Fibroblast of skin of left biceps (primary cell): Measurements from ENCODE around the gene PTPRT.

Experiments used
- DNase-seq, 2 experiments: peaks; one replicate each; pipeline ENCODE4 v3.0.0-alpha.2; 2013; ENCODE audit warnings: low read depth in 2 of 2

PTPRT gene

DNA sequence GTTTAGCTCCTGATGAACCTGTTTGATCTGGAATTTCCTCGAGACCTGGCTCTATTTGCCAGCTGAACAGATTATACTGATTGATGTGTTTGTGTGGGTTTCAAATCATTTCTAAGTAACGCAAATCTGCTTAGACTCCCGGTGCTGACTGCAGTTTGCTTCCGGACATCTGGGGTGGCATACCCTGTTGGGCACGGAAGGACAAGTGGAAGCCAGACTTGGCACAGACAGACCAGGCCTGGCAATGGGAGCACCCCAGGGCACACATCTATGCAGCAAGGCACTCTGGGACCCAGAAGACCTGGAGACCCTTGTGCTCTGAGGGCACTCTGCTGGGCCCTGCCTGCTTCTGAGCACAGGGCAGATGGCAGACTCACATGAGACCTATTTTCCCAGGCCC lies 1137.8 kb downstream of the PTPRT start:
- DNase-seq: no peak

DNA sequence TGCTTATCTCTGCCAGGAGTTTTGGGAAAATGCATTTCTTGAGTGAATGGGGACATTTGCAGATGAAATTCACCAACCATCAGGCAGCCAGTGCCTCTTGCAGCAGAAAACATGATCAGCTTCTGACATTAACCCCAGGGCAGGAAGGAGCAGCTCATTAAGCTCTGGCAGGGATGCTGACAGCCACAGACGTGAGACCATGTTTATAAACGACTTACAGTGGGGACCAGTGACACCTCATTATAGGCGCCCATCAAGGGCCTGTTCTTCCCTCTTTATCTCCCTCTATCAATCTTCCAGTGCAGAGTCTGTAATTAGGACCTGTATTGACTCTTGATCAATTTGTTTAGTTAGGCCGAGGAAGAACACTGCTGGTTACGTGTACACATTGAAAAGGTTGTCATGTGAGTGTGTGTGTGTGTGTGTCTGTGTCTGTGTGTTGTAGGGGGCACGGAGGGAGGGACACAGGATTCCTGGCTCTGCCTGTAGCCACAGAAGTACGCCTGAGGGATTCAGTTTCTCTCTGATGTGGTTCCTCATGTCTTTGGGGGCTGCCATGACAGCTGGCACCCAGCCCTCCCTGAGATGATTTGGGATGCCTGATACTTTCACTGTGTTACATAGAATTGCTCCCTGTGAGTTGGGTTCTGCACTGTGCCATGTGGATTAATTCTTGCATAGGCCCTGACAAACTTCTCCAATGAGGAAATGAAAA lies 1143.2 kb downstream of the PTPRT start:
- no peak for DNase-seq

DNA sequence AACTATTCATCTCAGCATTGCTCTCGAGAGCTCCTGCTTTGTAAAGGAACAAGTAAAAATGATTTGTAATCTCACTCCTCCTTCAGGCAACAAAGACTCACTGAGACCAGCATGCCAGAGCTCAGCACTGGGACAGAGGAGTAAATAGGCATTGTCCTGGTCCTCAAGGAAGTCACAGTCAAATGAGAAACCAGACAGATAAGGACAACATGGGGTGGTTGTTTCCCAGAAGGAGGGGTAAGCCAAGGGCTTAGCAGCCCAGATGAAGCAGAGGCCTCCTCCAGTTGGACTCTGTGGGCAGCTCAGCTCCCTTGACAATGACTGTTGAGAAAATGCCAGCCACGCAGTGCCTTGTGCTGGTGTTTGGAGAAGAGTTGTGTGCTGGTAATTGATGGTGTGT lies 1145.8 kb downstream of the PTPRT start:
- no peak for DNase-seq

DNA sequence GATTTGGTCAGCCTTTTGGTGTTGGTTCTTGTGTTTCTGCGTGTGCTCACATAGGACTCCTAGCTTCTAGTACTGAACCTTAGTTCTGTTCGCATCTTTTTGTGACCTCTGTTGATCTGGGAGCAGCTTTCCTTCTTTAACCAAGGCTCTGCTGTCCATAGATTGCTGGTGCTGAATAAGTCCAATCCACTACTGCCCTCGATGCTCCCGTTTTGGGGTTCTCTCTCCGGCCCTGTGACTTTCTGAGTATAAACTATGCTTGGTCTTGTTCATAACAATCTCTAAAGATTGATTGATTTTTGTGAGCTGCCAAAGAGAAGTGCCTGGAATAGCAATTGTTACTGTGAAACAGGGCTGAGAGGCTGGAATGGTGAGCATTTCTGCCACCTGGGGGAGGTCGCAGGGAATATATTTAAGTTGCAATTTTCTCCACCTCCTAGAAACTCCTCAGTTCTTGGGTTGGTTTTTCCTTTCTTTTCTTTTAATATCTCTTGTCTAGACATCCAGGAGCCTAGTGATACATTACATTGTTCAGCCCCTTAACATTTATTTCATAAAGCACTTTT lies 1148.6 kb downstream of the PTPRT start:
- no peak for DNase-seq

DNA sequence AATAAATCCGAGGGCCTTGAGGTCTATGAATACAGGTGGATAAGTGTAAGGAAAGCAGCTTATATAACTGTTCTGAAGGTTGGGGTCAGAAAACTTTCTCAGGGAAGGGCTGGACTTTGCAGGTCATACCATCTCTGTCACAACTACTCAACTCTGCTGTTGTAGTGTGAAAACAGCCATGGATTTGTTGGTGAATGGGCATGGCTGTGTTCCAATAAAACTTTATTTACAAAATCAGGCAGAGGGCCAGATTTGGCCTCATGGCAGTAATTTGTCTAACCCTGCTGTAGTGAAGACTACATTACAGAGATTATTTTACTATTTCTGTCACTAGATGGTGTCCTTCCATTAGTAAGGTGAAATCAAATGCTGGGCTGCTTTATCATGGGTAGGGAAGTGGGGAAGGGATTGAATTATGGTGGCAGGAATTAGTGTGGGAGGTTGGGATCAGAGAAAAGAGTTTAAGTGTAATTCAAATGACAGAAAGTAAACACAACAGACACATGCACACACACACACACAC lies 1161.9 kb downstream of the PTPRT start:
- no peak for DNase-seq

DNA sequence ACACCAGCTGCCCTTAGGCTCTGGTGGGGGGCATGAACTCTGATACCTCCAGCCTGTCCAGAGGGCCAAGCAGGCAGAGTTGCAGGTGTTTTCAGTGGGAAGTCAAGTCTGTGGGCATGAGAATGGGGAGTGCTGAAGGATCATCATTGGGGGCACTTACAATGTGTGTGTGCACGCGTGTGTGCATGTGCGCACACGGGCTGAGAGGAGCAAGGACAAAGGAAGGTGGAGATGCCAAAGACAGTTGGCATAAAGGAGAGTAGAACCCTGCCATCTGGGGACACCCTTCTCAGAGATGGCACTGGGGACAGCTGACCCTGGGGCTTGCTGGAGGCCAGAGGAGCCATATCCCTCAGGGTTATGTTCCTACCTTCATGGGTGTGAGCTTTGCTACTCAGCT lies 1163.1 kb downstream of the PTPRT start:
- no peak for DNase-seq

DNA sequence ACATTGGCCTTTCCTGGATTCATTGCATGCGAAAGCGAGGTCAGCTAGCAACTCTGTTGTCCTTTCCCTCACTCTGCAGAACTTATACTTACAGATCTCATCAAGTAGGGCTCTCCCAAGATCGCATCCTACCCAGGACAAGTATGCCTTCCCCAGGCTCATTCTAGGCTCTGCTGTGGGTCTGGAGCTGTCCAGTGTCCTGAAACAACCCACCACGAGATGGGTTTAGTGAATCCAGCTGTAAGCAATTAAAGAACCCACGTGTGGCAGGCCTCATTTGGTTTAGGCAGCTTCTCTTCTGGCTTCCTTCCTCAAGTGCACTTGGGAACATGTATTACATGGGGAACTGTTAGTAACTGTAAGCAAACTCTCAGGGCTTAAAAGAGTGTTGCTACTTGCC lies 1165.1 kb downstream of the PTPRT start:
- no peak for DNase-seq
